K562 (cell line): ENCODE data around the gene DGAT2. TPM values are rescaled to one million over a fixed set of nuclear protein-coding genes. Genes with fewer than 3 reads are reported as not detected.

Experiments used
- ATF7 ChIP-seq: fragments of 450-650 bp; IDR thresholded peaks from 2 replicates; pipeline ENCODE4 v1.7.1; 2014; ENCODE audit warnings: mild to moderate bottlenecking, moderate library complexity
- CBFA2T2 ChIP-seq: fragments of 450-650 bp; conservative IDR thresholded peaks from 2 replicates; pipeline ENCODE4 v1.6.1; 2017; ENCODE audit warnings: mild to moderate bottlenecking
- CBX3 ChIP-seq, 2 experiments: IDR thresholded peaks; 1 replicate in 1 of 2; 2 replicates in 1 of 2; pipeline ENCODE4 v1.6.1; 2012; ENCODE audit warnings: inconsistent platforms in 2 of 2, low read length in 2 of 2, borderline replicate concordance in 1 of 2, control low read depth in 1 of 2
- ETV1 ChIP-seq: fragments of 450-650 bp; conservative IDR thresholded peaks from 2 replicates; pipeline ENCODE4 v1.6.1; 2016; ENCODE audit warnings: missing genetic modification characterization, control low read depth, low read depth, missing compliant biosample characterization
- HNRNPK ChIP-seq: fragments of 200-400 bp; formaldehyde crosslinking; IDR thresholded peaks from one replicate; pipeline ENCODE4 v1.6.1; 2018; ENCODE audit warnings: mild to moderate bottlenecking, low read depth, low read length; ENCODE audit not compliant: poor library complexity, severe bottlenecking
- HSF4 ChIP-seq: fragments of 250-450 bp; sonication (Bioruptor Pico); IDR thresholded peaks from 2 replicates; pipeline ENCODE4 v2.1.2; 2022; ENCODE audit warnings: mild to moderate bottlenecking, moderate library complexity, borderline replicate concordance
- JUN ChIP-seq, 2 experiments: sonication (generic) in 1 of 2; formaldehyde crosslinking in 1 of 2; IDR thresholded peaks; 2 replicates each; pipeline versions ENCODE4 v1.6.1 to v1.8.0; 2012 to 2022; ENCODE audit warnings: borderline replicate concordance in 2 of 2, mild to moderate bottlenecking in 2 of 2, improper control_type of control experiment in 1 of 2, low read depth in 1 of 2, low read length in 1 of 2, missing genetic modification reagents in 1 of 2
- RB1 ChIP-seq: fragments of 450-650 bp; IDR thresholded peaks from 2 replicates; pipeline ENCODE4 v1.6.1; 2017; ENCODE audit warnings: low read depth, mild to moderate bottlenecking
- SP1 ChIP-seq: sonication (generic); formaldehyde crosslinking; IDR thresholded peaks from 2 replicates; pipeline ENCODE4 v1.8.1; 2022; ENCODE audit warnings: mild to moderate bottlenecking, missing genetic modification reagents
- SREBF2 ChIP-seq: sonication (generic); formaldehyde crosslinking; IDR thresholded peaks from 2 replicates; pipeline ENCODE4 v1.4.0; 2020; ENCODE audit warnings: mild to moderate bottlenecking, missing genetic modification reagents
- TAF15 ChIP-seq: fragments of 200-400 bp; formaldehyde crosslinking; IDR thresholded peaks from 2 replicates; pipeline ENCODE4 v1.6.1; 2017; ENCODE audit warnings: mild to moderate bottlenecking, low read depth, low read length, moderate library complexity
- TFAM ChIP-seq: fragments of 250-450 bp; sonication (Bioruptor Pico); conservative IDR thresholded peaks from 2 replicates; pipeline ENCODE4 v1.5.0; 2021; ENCODE audit warnings: mild to moderate bottlenecking, moderate library complexity
- TRIM28 ChIP-seq: fragments of 450-650 bp; IDR thresholded peaks from 2 replicates; pipeline ENCODE4 v1.6.1; 2017
- XRCC5 ChIP-seq: fragments of 200-400 bp; formaldehyde crosslinking; IDR thresholded peaks from 2 replicates; pipeline ENCODE4 v1.6.1; 2017; ENCODE audit warnings: low read depth, mild to moderate bottlenecking, low read length
- ZBTB7A ChIP-seq: IDR thresholded peaks from 2 replicates; pipeline ENCODE4 v1.6.1; 2011; ENCODE audit warnings: low read depth, mild to moderate bottlenecking, low read length, moderate library complexity, borderline replicate concordance; ENCODE audit not compliant: control insufficient read depth
- ZNF3 ChIP-seq: fragments of 250-450 bp; sonication (Bioruptor Pico); IDR thresholded peaks from 2 replicates; pipeline ENCODE4 v1.5.0; 2021; ENCODE audit warnings: mild to moderate bottlenecking, moderate library complexity
- ZNF347 ChIP-seq: fragments of 450-650 bp; formaldehyde crosslinking; IDR thresholded peaks from 2 replicates; pipeline ENCODE4 v1.4.0; 2020; ENCODE audit warnings: low read depth, mild to moderate bottlenecking, moderate library complexity
- ZNF384 ChIP-seq: IDR thresholded peaks from 2 replicates; pipeline ENCODE4 v1.6.1; 2012; ENCODE audit warnings: low read depth, low read length, improper control_type of control experiment
- ZNF695 ChIP-seq: fragments of 450-650 bp; formaldehyde crosslinking; IDR thresholded peaks from 2 replicates; pipeline ENCODE4 v1.4.0; 2020; ENCODE audit warnings: mild to moderate bottlenecking, moderate library complexity
- polyA plus RNA-seq, 8 experiments: library from polyadenylated mRNA; depleted of rRNA in 4 of 8; stranded (reverse) in 5 of 8; unstranded in 3 of 8; fragments of >200 nt; fragmentation: Nextera tagmentation in 2 of 8; fragmentation: Illumina TruSeq in 1 of 8; extraction: Ambion mirVana in 2 of 8; extraction: Trizol in 1 of 8; gene quantifications; 2 replicates each; pipeline versions ENCODE4 v1.2.1 to v1.2.3, GENCODE V29; 2011 to 2014; ENCODE audit warnings: inconsistent platforms in 1 of 8, missing spikeins in 1 of 8
- total RNA-seq, 7 experiments: library from RNA; depleted of rRNA in 6 of 7; stranded (reverse); fragments of >200 nt in 6 of 7; fragmentation: Illumina TruSeq in 2 of 7; extraction: Trizol in 2 of 7; gene quantifications; 2 replicates each; pipeline versions ENCODE4 v1.2.1 to v1.2.3, GENCODE V29; 2011 to 2021; ENCODE audit warnings: low replicate concordance in 1 of 7
- TF ChIP-seq, protein P1 (sequence below): fragments of 250-450 bp; sonication (Bioruptor Pico); IDR thresholded peaks from 2 replicates; pipeline ENCODE4 v1.4.0; 2020; ENCODE audit warnings: mild to moderate bottlenecking, moderate library complexity
- TF ChIP-seq, protein P2 (sequence below): IDR thresholded peaks from 2 replicates; pipeline ENCODE4 v1.6.1; 2016; ENCODE audit warnings: missing genetic modification characterization, missing compliant biosample characterization
- TF ChIP-seq, protein P3 (sequence below): fragments of 450-650 bp; IDR thresholded peaks from 2 replicates; pipeline ENCODE4 v1.6.1; 2016; ENCODE audit warnings: mild to moderate bottlenecking
- TF ChIP-seq, protein P4 (sequence below): fragments of 250-450 bp; sonication (Bioruptor Pico); IDR thresholded peaks from 2 replicates; pipeline ENCODE4 v1.5.0; 2022; ENCODE audit warnings: mild to moderate bottlenecking

The DGAT2 gene
- total and polyA plus RNA-seq, 9 of the 15 experiments (the other 6 are each of a cell fraction or from before 2014, with no cell fraction given) = 0.68 to 2.8 (median 1.8) TPM

DNA sequence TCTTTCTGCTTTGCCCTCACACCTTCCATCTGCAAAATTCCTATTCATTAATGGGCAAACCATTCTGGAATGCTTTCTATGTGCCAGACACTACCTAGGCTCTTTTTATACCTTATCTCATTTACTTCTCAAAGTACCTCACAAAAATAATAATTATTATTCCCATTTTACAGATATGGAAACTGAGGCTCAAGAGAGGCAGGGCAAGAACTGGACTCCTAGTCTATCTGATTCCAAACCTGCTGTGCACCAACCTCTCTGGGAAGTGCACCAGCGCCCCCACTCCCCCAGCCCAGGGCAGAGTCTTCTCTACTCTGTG lies 826 bp upstream of the DGAT2 start (continued):
- TF ChIP-seq XRCC5 (0 out of 2 replicates have a peak, but pooled peaks have one; percentile 2), TFAM (CRISPR knock-in tag) (no peak), CBFA2T2 (no peak), ZNF695 (no peak), HNRNPK (no peak), ZNF347 (CRISPR knock-in tag) (no peak), ZBTB7A (no peak), ATF7 (no peak), HSF4 (CRISPR knock-in tag) (no peak), TRIM28 (no peak), ETV1 (tag) (no peak), CBX3 (IDR thresholded peaks at IDR 0.05; ENCODE audit: borderline replicate concordance in 1 of 2, low read length in 2 of 2) (peak in 1 of 2 experiments; percentile 49; a peak in 1 of 3 replicates), RB1 (no peak), ZNF3 (no peak), JUN (IDR thresholded peaks at IDR 0.05; ENCODE audit: borderline replicate concordance, low read depth, low read length) (no peak), JUN (CRISPR knock-in tag; IDR thresholded peaks at IDR 0.05; ENCODE audit: borderline replicate concordance) (no peak), SREBF2 (CRISPR knock-in tag) (no peak), ZNF384 (no peak), SP1 (CRISPR knock-in tag) (no peak), TAF15 (no peak)
- TF ChIP-seq, protein P1, sequence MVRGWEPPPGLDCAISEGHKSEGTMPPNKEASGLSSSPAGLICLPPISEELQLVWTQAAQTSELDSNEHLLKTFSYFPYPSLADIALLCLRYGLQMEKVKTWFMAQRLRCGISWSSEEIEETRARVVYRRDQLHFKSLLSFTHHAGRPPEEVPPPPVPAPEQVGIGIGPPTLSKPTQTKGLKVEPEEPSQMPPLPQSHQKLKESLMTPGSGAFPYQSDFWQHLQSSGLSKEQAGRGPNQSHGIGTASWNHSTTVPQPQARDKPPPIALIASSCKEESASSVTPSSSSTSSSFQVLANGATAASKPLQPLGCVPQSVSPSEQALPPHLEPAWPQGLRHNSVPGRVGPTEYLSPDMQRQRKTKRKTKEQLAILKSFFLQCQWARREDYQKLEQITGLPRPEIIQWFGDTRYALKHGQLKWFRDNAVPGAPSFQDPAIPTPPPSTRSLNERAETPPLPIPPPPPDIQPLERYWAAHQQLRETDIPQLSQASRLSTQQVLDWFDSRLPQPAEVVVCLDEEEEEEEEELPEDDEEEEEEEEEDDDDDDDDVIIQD (CRISPR knock-in tag) = no peak
- TF ChIP-seq, protein P2, sequence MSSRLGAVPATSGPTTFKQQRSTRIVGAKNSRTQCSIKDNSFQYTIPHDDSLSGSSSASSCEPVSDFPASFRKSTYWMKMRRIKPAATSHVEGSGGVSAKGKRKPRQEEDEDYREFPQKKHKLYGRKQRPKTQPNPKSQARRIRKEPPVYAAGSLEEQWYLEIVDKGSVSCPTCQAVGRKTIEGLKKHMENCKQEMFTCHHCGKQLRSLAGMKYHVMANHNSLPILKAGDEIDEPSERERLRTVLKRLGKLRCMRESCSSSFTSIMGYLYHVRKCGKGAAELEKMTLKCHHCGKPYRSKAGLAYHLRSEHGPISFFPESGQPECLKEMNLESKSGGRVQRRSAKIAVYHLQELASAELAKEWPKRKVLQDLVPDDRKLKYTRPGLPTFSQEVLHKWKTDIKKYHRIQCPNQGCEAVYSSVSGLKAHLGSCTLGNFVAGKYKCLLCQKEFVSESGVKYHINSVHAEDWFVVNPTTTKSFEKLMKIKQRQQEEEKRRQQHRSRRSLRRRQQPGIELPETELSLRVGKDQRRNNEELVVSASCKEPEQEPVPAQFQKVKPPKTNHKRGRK (tag) = peak; percentile 58
- TF ChIP-seq, protein P3, sequence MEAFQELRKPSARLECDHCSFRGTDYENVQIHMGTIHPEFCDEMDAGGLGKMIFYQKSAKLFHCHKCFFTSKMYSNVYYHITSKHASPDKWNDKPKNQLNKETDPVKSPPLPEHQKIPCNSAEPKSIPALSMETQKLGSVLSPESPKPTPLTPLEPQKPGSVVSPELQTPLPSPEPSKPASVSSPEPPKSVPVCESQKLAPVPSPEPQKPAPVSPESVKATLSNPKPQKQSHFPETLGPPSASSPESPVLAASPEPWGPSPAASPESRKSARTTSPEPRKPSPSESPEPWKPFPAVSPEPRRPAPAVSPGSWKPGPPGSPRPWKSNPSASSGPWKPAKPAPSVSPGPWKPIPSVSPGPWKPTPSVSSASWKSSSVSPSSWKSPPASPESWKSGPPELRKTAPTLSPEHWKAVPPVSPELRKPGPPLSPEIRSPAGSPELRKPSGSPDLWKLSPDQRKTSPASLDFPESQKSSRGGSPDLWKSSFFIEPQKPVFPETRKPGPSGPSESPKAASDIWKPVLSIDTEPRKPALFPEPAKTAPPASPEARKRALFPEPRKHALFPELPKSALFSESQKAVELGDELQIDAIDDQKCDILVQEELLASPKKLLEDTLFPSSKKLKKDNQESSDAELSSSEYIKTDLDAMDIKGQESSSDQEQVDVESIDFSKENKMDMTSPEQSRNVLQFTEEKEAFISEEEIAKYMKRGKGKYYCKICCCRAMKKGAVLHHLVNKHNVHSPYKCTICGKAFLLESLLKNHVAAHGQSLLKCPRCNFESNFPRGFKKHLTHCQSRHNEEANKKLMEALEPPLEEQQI = no peak
- TF ChIP-seq, protein P4, sequence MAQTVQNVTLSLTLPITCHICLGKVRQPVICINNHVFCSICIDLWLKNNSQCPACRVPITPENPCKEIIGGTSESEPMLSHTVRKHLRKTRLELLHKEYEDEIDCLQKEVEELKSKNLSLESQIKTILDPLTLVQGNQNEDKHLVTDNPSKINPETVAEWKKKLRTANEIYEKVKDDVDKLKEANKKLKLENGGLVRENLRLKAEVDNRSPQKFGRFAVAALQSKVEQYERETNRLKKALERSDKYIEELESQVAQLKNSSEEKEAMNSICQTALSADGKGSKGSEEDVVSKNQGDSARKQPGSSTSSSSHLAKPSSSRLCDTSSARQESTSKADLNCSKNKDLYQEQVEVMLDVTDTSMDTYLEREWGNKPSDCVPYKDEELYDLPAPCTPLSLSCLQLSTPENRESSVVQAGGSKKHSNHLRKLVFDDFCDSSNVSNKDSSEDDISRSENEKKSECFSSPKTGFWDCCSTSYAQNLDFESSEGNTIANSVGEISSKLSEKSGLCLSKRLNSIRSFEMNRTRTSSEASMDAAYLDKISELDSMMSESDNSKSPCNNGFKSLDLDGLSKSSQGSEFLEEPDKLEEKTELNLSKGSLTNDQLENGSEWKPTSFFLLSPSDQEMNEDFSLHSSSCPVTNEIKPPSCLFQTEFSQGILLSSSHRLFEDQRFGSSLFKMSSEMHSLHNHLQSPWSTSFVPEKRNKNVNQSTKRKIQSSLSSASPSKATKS (CRISPR knock-in tag) = no peak
